Neural crest cell (in vitro differentiated cells): Measurements from ENCODE around the gene CDK16. TPM values are rescaled to one million over a fixed set of nuclear protein-coding genes. Genes with fewer than 3 reads are reported as not detected.

ENCODE experiments used
- DNase-seq: peaks from one replicate; pipeline ENCODE4 v3.0.0; 2021; ENCODE audit warnings: low read depth, mixed read lengths, low spot score
- H3K27ac Mint-ChIP-seq: one replicate; pipeline ENCODE4 v1.8.0; 2021; ENCODE audit warnings: mild to moderate bottlenecking, mixed read lengths; ENCODE audit not compliant: unreplicated experiment
- H3K27me3 Mint-ChIP-seq: 2 replicates; pipeline ENCODE4 v1.8.0; 2021; ENCODE audit warnings: low read depth, mild to moderate bottlenecking, mixed read lengths
- H3K36me3 Mint-ChIP-seq: 2 replicates; pipeline ENCODE4 v1.8.0; 2021; ENCODE audit warnings: low read depth, mild to moderate bottlenecking, mixed read lengths
- H3K4me1 Mint-ChIP-seq: 2 replicates; pipeline ENCODE4 v1.8.0; 2021; ENCODE audit warnings: mixed read lengths
- H3K4me3 Mint-ChIP-seq: one replicate; pipeline ENCODE4 v1.8.0; 2021; ENCODE audit warnings: mild to moderate bottlenecking, mixed read lengths
- H3K9me3 Mint-ChIP-seq: 2 replicates; pipeline ENCODE4 v1.8.0; 2021; ENCODE audit warnings: mixed read lengths
- total RNA-seq: library from RNA; stranded (reverse); gene quantifications from 2 replicates; pipeline ENCODE4 v1.2.1, GENCODE V29; 2021
- TF ChIP-seq, protein P1 (sequence below): fragments of 200-600 bp; sonication (generic); conservative IDR thresholded peaks from 2 replicates; pipeline ENCODE4 v1.5.0; 2021; ENCODE audit warnings: antibody characterized with exemption, mild to moderate bottlenecking

CDK16 gene
- total RNA-seq, 1 donor from 2014 or later, result 289 TPM

GRCh38 chrX:47241201-47242011 is 22.9 kb downstream of the CDK16 start:
- Mint-ChIP-seq H3K4me3 (no peak overlapping the region), H3K27me3 (no peaks in the 10 kb centered on the region), H3K9me3 (no peaks in the 10 kb centered on the region), H3K36me3 (peaks cover 41% of the 10 kb centered on the region), H3K27ac (no peak overlapping the region), H3K4me1 (peaks cover 12% of the 10 kb centered on the region)
- TF ChIP-seq, protein P1, sequence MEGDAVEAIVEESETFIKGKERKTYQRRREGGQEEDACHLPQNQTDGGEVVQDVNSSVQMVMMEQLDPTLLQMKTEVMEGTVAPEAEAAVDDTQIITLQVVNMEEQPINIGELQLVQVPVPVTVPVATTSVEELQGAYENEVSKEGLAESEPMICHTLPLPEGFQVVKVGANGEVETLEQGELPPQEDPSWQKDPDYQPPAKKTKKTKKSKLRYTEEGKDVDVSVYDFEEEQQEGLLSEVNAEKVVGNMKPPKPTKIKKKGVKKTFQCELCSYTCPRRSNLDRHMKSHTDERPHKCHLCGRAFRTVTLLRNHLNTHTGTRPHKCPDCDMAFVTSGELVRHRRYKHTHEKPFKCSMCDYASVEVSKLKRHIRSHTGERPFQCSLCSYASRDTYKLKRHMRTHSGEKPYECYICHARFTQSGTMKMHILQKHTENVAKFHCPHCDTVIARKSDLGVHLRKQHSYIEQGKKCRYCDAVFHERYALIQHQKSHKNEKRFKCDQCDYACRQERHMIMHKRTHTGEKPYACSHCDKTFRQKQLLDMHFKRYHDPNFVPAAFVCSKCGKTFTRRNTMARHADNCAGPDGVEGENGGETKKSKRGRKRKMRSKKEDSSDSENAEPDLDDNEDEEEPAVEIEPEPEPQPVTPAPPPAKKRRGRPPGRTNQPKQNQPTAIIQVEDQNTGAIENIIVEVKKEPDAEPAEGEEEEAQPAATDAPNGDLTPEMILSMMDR, result no peak
- DNase-seq, result no peak

- Mint-ChIP-seq H3K4me3 (no peak overlapping the region), H3K36me3 (peaks cover 43% of the 10 kb centered on the region), H3K4me1 (peaks cover 3% of the 10 kb centered on the region), H3K9me3 (no peaks in the 10 kb centered on the region), H3K27me3 (no peaks in the 10 kb centered on the region), H3K27ac (no peak overlapping the region)
- TF ChIP-seq, protein P1, result no peak
- no peak for DNase-seq
Measured at GRCh38 chrX:47242321-47242720, 23.8 kb downstream of the CDK16 start.

DNA sequence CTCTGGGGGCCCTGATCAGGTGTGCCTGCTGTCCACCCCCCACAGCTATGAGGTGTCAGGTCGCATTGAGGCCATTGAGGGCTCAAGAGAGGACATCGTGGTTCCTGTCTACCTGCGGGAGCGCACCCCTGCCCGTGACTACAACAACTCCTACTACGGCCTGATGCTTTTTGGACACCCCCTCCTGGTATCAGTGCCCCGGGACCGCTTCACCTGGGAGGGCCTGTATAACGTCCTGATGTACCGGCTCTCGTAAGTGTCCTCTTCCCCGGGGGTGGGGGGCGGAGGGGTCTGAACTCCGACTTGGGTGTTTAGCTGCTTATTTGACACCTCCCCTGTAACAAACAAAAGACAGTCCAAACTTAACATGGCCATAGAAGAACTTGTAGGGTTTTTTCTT is 24.9 kb downstream of the CDK16 start:
- Mint-ChIP-seq H3K27ac (no peak overlapping the region), H3K4me1 (no peaks in the 10 kb centered on the region), H3K27me3 (no peaks in the 10 kb centered on the region), H3K9me3 (no peaks in the 10 kb centered on the region), H3K36me3 (peaks cover 53% of the 10 kb centered on the region), H3K4me3 (no peak overlapping the region)
- TF ChIP-seq, protein P1, result no peak
- no peak for DNase-seq

- Mint-ChIP-seq H3K36me3 (peaks cover 56% of the 10 kb centered on the region), H3K4me3 (no peak overlapping the region), H3K27ac (no peak overlapping the region), H3K4me1 (no peaks in the 10 kb centered on the region), H3K9me3 (no peaks in the 10 kb centered on the region), H3K27me3 (no peaks in the 10 kb centered on the region)
- TF ChIP-seq, protein P1, result no peak
- DNase-seq, result no peak
Measured at GRCh38 chrX:47244676-47245075, 26.2 kb downstream of the CDK16 start.

- H3K4me3 Mint-ChIP-seq, result no peak overlapping the region
- no peaks in the 10 kb centered on the region for H3K4me1 Mint-ChIP-seq
- no peaks in the 10 kb centered on the region for H3K9me3 Mint-ChIP-seq
- DNase-seq, result no peak
- no peaks in the 10 kb centered on the region for H3K27me3 Mint-ChIP-seq
- no peak overlapping the region for H3K27ac Mint-ChIP-seq
- peaks cover 51% of the 10 kb centered on the region for H3K36me3 Mint-ChIP-seq
- TF ChIP-seq, protein P1, result no peak
Measured at GRCh38 chrX:47245156-47245555, 26.7 kb downstream of the CDK16 start.
